ENCODE results near the gene SH3RF1. TPM values are rescaled to one million over a fixed set of nuclear protein-coding genes. Genes with fewer than 3 reads are reported as not detected.
A peak's percentile ranks its signal among the peaks of the same experiment; 100 is the strongest.

Gene SH3RF1
- total and polyA plus RNA-seq, 4 donors: 1.8 to 7.9 (median 3.5) TPM

GRCh38 chr4:169202145-169202699 lies 68.5 kb downstream of the SH3RF1 start:
- no peak overlapping the region for H3K4me3 ChIP-seq (ENCODE audit: low read depth in 1 of 3, low read length in 3 of 3)
- no peaks in the 10 kb centered on the region for H3K9me3 ChIP-seq (ENCODE audit: control insufficient read depth in 4 of 4, low read length in 3 of 4)
- H3K27ac ChIP-seq (ENCODE audit: low read depth in 1 of 2, low read length in 2 of 2): peak overlapping the region; percentile 0 to 43
- 37% methylated on average over 3 of the region's 3 CpGs for WGBS
- DNase-seq (ENCODE audit: low spot score): no peak
- no peaks in the 10 kb centered on the region for H3K27me3 ChIP-seq (ENCODE audit: control insufficient read depth in 4 of 4, insufficient read depth in 4 of 4, low read length in 3 of 4)
- no peak overlapping the region for H3K9ac ChIP-seq (ENCODE audit: low read depth in 1 of 2, low read length in 2 of 2)
- H3K36me3 ChIP-seq (ENCODE audit: control insufficient read depth in 4 of 4, insufficient read depth in 3 of 4, low read depth in 1 of 4, low read length in 3 of 4): no peaks in the 10 kb centered on the region
- no peak for TF ChIP-seq FOXA2 (IDR thresholded peaks at IDR 0.05)
- TF ChIP-seq REST (IDR thresholded peaks at IDR 0.05): no peak
- TF ChIP-seq ATF3 (IDR thresholded peaks at IDR 0.05): no peak
- TF ChIP-seq RAD21 (IDR thresholded peaks at IDR 0.05): no peak
- TF ChIP-seq ZBTB33 (IDR thresholded peaks at IDR 0.05): no peak
- TF ChIP-seq EGR1 (IDR thresholded peaks at IDR 0.05; ENCODE audit: low read depth in 2 of 2): no peak
- no peak for TF ChIP-seq TAF1 (conservative IDR thresholded peaks at IDR 0.05)
- no peak for TF ChIP-seq GABPA (IDR thresholded peaks at IDR 0.05 in 1 of 2, conservative IDR thresholded peaks at IDR 0.05 in 1 of 2)
- no peak for TF ChIP-seq FOXA1 (IDR thresholded peaks at IDR 0.05)
- no peak for TF ChIP-seq CTCF (IDR thresholded peaks at IDR 0.05; ENCODE audit: low read depth, low read length, missing input control)
- TF ChIP-seq MAX (IDR thresholded peaks at IDR 0.05): no peak
- no peak for TF ChIP-seq JUND (IDR thresholded peaks at IDR 0.05)
- TF ChIP-seq HNF4G (IDR thresholded peaks at IDR 0.05): no peak
- TF ChIP-seq HNF4A (conservative IDR thresholded peaks at IDR 0.05): no peak
- no peak for TF ChIP-seq SP1 (IDR thresholded peaks at IDR 0.05)
- no peak for TF ChIP-seq NR2F2 (IDR thresholded peaks at IDR 0.05)
- TF ChIP-seq RXRA (IDR thresholded peaks at IDR 0.05): no peak
- H3K4me1 ChIP-seq (ENCODE audit: control insufficient read depth in 4 of 4, insufficient read depth in 4 of 4, low read length in 3 of 4): peaks cover 5 to 32% (median 13%) of the 10 kb centered on the region in 4 donors

Data from liver (tissue), 9 donors.